ENCODE data around the gene LLGL2.

Gene LLGL2

GRCh38 chr17:75619506-75620431 lies 94.3 kb downstream of the LLGL2 start:
- DNase-seq: peak in 1 of 2 experiments; percentile 24

- DNase-seq: no peak
These were observed 96.0 kb downstream of the LLGL2 start for GRCh38 chr17:75621489-75621888.

DNA sequence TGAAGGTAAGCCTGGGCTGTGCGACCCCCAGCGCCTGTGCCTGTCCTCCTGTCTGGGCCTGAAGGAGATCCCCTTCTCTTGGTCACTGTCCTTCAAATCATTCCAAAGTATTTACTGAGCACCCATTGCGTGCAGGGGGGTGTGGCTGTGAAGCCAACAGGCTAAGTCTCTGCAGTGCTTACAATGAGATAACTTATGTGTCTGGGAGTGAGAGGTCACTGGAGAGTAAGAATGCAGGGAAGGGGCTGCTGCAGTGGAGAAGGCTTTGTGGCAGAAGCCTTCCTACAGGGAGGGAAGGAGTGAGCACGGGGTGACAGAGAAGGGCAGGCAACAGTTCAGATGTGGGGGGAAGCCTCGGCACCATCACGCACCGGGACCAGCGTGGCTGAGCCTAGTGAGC lies 96.6 kb downstream of the LLGL2 start:
- no peak for DNase-seq

DNA sequence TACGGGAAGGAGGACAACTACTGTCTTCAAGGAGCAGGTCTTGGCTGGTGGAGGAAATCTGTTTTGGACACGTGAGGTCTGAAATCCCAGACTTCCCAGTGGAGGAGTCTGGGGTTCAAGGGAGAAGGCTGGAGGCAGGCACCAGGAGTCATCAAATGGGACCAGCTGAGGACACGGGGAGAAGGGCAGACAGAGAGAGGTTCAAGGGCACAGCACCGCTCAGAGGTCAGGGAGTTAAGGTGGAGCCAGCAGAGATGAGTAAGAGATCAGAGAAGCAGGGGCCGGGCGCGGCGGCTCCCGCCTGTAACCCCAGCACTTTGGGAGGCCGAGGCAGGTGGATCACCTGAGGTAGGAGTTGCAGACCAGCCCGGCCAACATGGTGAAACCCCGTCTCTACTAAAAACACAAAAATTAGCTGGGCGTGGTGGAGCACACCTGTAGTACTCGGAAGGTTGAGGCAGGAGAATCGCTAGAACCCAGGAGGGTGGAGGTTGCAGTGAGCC lies 97.3 kb downstream of the LLGL2 start:
- DNase-seq: no peak

DNA sequence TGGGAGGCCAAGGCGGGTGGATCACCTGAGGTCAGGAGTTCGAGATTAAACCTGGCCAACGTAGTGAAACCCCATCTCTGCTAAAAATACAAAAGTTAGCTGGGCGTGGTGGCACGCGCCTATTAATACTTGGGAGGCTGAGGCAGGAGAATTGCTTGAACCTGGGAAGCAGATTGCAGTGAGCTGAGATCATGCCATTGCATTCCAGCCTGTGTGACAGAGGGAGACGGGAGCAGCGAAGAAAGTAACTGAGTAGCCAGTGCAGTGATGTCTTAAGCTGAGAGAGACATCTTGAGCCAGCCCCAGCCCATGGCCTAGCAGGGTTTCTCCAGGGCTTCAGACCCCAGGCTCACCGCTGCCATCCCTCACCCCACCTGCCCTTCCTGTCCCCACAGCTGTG lies 97.9 kb downstream of the LLGL2 start:
- DNase-seq: no peak

- no peak for DNase-seq
These were observed 98.5 kb downstream of the LLGL2 start for GRCh38 chr17:75624021-75624420.

Data from stimulated activated CD4-positive, alpha-beta T cell treated with anti-CD3 and anti-CD28 coated beads, Interleukin-4, amount 100 ng/mL, for 4 hours (primary cell).